ENCODE measurements around the gene ENDOV. TPM values are rescaled to one million over a fixed set of nuclear protein-coding genes. Genes with fewer than 3 reads are reported as not detected.

ENDOV gene
- total and polyA plus RNA-seq, 2 of the 13 experiments (the other 11 are each of a cell fraction or from before 2014, with no cell fraction given), result 15.1 to 17.1 TPM

- in situ Hi-C loops (cut with HindIII; ENCODE audit: extremely low pct_ligation_motif_present, low pct_unique_long_range_greater_than_20kb) (no loop called here), intact Hi-C loops (cut with micrococcal nuclease; ENCODE audit: unreplicated experiment) (no loop called here)
- CTCF ChIA-PET (ENCODE audit: low intra/inter-chr PET ratio, low total read pairs), result no interaction called here
- H3K79me2 ChIP-seq (ENCODE audit: insufficient read depth, low read length), result no peaks in the 10 kb centered on the region
- peaks cover 11 to 42% of the 10 kb centered on the region in 2 experiments; a peak in 3 of 5 replicates for H3K27me3 ChIP-seq (ENCODE audit: control insufficient read depth in 1 of 2, insufficient read depth in 2 of 2, low read length in 2 of 2)
- H3K4me2 ChIP-seq (ENCODE audit: low read depth, low read length), result no peak overlapping the region
- FAIRE-seq (no peak), ATAC-seq (no peak), DNase-seq (ENCODE audit: low spot score) (no peak)
- no peaks in the 10 kb centered on the region for H3K9me3 ChIP-seq (ENCODE audit: low read length)
- H3K4me3 ChIP-seq (replicated peaks in 1 of 3; ENCODE audit: insufficient read depth in 1 of 3, low read depth in 2 of 3, low read length in 3 of 3), result no peak overlapping the region
- POLR2A ChIA-PET, result no interaction called here
- no peak overlapping the region for H3K9ac ChIP-seq (ENCODE audit: insufficient read depth, low read depth, low read length)
- no peak overlapping the region for H2AFZ ChIP-seq (ENCODE audit: low read length)
- H4K20me1 ChIP-seq (ENCODE audit: insufficient read depth, low read length), result no peaks in the 10 kb centered on the region
- no peaks in the 10 kb centered on the region for H3K36me3 ChIP-seq (replicated peaks in 1 of 2; ENCODE audit: control insufficient read depth in 1 of 2, insufficient read depth in 2 of 2, low read length in 2 of 2)
- peaks cover 27% of the 10 kb centered on the region for H3K4me1 ChIP-seq (ENCODE audit: insufficient read depth, low read length)
- TF ChIP-seq SRY (CRISPR knock-in tag; IDR thresholded peaks at IDR 0.05) (no peak), ZC3H13 (CRISPR knock-in tag; IDR thresholded peaks at IDR 0.05) (no peak), SETDB1 (CRISPR knock-in tag; IDR thresholded peaks at IDR 0.05; ENCODE audit: borderline replicate concordance) (no peak), FOSL2 (CRISPR knock-in tag; IDR thresholded peaks at IDR 0.05) (no peak), ZFP41 (CRISPR knock-in tag; IDR thresholded peaks at IDR 0.05; ENCODE audit: borderline replicate concordance) (no peak), HOMEZ (CRISPR knock-in tag; IDR thresholded peaks at IDR 0.05; ENCODE audit: low read depth) (no peak), NR3C1 (CRISPR knock-in tag; IDR thresholded peaks at IDR 0.05) (no peak), GLI4 (CRISPR knock-in tag; IDR thresholded peaks at IDR 0.05; ENCODE audit: borderline replicate concordance) (no peak), KDM5A (IDR thresholded peaks at IDR 0.05; ENCODE audit: borderline replicate concordance, low read length) (no peak), ZNF264 (CRISPR knock-in tag; IDR thresholded peaks at IDR 0.05) (no peak), ATF3 (CRISPR knock-in tag; IDR thresholded peaks at IDR 0.05) (no peak), THRA (CRISPR knock-in tag; IDR thresholded peaks at IDR 0.05; ENCODE audit: borderline replicate concordance) (no peak), ZNF775 (CRISPR knock-in tag; IDR thresholded peaks at IDR 0.05; ENCODE audit: borderline replicate concordance) (no peak)
- TF ChIP-seq, protein P1, sequence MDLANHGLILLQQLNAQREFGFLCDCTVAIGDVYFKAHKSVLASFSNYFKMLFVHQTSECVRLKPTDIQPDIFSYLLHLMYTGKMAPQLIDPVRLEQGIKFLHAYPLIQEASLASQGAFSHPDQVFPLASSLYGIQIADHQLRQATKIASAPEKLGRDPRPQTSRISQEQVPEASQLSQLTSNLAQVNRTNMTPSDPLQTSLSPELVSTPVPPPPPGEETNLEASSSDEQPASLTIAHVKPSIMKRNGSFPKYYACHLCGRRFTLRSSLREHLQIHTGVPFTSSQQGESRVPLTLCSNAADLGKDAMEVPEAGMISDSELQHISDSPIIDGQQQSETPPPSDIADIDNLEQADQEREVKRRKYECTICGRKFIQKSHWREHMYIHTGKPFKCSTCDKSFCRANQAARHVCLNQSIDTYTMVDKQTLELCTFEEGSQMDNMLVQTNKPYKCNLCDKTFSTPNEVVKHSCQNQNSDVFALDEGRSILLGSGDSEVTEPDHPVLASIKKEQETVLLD (CRISPR knock-in tag; IDR thresholded peaks at IDR 0.05; ENCODE audit: low read depth), result no peak
- TF ChIP-seq, protein P2, sequence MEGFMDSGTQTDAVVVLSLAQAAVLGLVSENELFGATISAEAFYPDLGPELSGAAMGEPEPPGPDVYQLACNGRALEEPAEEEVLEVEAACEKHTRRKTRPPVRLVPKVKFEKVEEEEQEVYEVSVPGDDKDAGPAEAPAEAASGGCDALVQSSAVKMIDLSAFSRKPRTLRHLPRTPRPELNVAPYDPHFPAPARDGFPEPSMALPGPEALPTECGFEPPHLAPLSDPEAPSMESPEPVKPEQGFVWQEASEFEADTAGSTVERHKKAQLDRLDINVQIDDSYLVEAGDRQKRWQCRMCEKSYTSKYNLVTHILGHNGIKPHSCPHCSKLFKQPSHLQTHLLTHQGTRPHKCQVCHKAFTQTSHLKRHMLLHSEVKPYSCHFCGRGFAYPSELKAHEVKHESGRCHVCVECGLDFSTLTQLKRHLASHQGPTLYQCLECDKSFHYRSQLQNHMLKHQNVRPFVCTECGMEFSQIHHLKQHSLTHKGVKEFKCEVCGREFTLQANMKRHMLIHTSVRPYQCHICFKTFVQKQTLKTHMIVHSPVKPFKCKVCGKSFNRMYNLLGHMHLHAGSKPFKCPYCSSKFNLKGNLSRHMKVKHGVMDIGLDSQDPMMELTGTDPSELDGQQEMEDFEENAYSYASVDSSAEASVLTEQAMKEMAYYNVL (CRISPR knock-in tag; IDR thresholded peaks at IDR 0.05; ENCODE audit: borderline replicate concordance), result no peak
- WGBS (ENCODE audit: low lambda C conversion rate), result 24% methylated on average over 17 of the region's 18 CpGs
- BruUV-seq (replicated peaks), result no TSS peak
- H3K27ac ChIP-seq (ENCODE audit: extremely low read length, insufficient read depth, low read length), result no peak overlapping the region
Observed at GRCh38 chr17:80449930-80450576, 35.1 kb downstream of the ENDOV start.
